Head of caudate nucleus (tissue), 42 donors: ENCODE data around the gene FNBP1.
A peak's percentile ranks its signal among the peaks of the same experiment; 100 is the strongest.
"Not testable (repeated sequence)": the region's sequence is repeated elsewhere in the genome, so short reads cannot be mapped to it uniquely, and the experiment has no call there.

Source experiments
- DNase-seq, 42 donors: peaks; one replicate each; pipeline versions ENCODE4 v3.0.0 to v3.0.0-alpha.2; 2020 to 2021; ENCODE audit warnings: mixed read lengths in 7 of 42
- intact Hi-C: fragments of 100-400 bp; cut with DNase I; formaldehyde crosslinking; loops from one replicate; pipeline ENCODE4 v1.15.0; 2022

FNBP1 gene

DNA sequence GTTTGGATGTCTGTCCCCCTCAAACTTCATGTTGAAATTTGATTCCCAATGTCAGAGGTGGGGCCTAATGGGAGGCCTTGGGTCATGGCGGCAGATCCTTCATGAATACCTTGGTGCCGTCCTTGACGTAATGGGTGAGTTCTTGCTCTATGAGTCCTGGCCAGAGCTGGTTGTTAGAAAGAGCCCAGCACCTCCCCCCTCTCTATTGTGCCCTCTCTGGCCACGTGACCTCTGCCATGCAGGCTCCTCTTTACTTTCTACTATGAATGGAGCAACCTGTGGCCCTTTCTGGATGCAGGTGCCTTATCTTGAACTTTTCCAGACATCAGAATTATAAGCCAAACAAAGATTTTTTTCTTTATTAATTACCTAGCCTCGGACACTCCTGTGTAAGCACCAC lies 40.7 kb downstream of the FNBP1 start:
- intact Hi-C loops: no loop called here
- peak in 6 of 42 donors; percentile 16 to 61 (median 28) for DNase-seq

DNA sequence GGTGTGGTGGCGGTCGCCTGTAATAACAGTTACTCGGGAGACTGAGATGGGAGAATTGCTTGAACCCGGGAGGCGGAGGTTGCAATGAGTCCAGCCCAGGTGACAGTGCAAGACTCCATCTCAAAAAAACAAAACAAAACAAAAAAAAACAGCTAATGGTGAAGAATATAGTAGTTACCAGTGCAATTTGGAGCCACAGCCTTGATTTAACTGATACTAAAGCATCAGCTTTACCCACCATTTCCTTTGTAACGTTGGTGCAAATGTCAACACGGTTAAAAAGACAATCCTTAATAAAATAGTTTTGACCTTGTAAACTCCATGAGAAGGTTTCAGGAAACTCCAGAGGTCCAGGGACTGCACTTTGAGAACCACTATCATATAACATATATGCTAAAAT lies 41.8 kb downstream of the FNBP1 start:
- intact Hi-C loops: no loop called here
- no peak for DNase-seq

DNA sequence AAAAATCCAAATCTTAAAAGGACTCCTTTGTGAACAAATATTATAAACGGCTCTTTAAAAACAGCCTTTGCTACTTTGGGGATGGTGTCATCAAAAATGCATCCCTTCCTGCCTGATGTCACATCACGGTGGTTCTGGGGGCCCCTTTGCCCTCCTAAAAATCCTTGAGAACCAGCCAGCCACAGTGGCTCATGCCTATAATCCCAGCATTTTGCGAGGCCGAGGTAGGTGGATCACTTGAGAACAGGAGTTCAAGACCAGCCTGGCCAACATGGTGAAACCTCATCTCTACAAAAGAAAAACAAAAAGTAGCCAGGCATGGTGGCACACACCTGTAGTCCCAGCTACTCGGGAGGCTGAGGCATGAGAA lies 43.9 kb downstream of the FNBP1 start:
- intact Hi-C loops: no loop called here
- DNase-seq: no peak

DNA sequence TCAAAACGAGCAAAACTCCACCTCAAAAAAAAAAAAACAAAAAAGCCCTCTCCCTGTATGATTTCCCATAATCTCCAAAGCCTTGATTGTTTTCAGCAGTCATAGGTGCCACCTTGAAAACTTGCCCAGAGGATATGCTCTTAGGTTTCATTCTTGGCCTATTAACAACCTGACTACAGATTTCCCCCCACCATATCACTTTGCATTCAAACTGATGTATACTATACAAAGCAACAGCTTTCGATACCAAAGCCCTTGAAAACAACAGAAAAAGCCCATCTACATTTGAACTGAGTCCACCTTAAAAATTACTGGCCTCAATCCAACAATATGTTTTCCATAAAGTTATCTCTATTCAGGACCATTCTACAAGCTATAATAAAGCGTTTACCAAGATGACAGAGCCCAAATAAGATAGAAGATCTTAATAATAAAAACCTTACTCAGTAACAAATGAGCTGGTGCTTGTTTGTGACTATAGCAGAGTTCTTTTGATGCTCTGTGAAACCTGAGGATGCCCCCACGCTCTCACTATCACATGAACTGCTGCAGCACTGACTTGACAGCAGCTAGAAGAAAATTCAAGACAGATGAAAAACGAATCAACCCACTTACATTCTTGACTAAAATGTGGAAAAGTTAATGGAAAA lies 44.4 kb downstream of the FNBP1 start:
- intact Hi-C loops: no loop called here
- DNase-seq: peak in 33 of 42 donors; percentile 30 to 81 (median 49)

DNA sequence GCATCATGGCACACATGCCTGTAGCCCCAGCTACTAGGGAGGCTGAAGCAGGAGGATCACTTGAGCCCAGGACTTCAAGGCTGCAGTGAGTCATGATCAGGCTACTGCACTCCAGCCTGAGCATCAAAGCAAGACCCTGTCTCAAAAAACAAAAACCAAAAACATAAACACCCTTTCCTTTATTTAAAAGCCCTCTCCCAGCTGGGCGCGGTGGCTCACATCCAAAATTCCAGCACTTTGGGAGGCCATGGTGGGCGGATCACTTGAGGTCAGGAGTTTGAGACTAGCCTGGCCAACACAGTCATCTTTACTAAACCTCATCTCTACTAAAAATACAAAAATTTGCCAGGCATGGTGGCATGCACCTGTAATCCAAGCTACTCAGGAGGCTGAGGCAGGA lies 45.3 kb downstream of the FNBP1 start:
- DNase-seq, intact Hi-C loops: not testable (repeated sequence)

DNA sequence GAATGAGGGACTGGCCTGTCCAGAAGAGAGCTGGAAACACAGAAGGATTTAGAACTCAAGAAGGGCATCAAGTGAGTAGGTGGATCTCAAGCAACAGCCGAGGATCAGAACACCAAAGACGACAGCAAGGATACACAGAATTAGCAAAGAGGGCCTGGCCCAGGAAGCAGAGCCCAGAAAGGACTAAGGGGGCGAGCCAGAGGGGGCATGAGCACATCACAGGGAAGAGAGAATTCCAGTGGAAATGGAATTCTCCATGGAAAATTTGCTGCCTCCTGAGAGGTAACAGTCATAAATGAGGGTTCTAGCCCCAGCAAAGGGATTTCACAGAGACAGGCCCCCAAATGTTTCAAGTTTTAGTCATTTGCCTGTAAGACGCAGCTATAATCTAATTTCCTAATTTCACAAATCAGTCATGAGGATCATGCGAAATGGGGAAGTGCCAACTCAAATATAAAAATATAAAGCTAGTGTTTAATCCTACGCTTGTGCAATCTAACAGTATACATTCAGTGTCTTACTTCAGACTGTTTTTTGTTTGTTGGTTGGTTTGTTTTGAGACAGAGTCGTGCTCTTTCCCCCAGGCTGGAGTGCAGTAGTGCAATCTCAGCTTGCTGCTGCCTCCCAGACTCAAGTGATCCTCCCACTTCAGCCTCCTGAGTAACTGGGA lies 46.7 kb downstream of the FNBP1 start:
- DNase-seq: no peak
- intact Hi-C loops: no loop called here

DNA sequence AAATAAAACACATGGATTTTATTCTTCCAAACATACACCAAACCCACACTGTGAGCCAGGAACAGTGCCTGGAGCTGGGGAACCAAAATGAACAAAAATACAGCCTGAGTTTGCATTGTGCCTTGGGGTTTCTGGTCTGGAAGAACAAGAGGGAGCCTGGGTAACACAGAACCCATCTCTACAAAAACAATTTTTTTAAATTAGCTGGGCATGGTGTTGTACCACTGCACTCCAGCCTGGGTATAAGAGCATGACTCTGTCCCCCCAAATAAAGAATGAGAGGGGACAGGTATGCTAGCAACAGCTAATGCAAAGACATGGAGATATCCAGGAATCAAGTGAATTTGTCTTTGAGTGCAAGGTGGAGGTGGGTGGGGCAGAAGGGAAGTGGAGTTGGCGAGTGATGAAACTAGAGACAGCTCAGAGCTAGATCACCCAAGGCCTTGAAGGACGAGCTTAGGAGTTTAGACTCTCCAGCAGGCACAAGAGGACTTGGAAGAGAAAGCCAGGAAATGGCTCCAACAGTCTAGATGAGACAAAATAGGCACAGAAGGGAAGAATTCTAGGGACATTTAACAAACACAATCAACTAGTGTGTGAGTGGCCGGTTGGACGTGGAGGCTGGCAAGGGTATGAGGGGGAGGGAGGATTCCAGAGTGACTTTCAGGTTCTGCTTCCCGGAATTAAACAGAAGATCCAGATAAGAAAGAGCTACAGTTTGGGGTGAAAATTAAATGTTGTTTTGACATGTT lies 47.4 kb downstream of the FNBP1 start:
- DNase-seq: peak in 9 of 42 donors; percentile 6 to 60 (median 22)
- intact Hi-C loops: no loop called here

DNA sequence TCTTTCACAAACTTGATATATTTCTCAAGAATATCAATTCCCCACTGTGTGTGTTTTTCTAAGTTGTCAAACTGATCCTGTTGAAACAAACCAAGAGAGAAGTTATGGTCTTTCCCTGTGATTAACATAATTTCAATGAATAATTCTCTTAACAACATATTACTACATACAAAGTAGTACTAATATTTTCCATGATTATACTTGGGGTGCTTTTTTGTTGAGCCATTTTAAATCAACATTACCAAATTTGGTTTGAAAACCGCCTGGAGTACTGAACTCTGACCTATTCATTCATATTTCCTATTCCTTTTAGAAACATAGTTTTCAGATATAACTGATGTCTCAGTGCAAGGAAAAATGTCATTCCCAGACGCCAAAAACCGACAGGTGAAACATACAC lies 48.1 kb downstream of the FNBP1 start:
- no peak for DNase-seq
- intact Hi-C loops: no loop called here

DNA sequence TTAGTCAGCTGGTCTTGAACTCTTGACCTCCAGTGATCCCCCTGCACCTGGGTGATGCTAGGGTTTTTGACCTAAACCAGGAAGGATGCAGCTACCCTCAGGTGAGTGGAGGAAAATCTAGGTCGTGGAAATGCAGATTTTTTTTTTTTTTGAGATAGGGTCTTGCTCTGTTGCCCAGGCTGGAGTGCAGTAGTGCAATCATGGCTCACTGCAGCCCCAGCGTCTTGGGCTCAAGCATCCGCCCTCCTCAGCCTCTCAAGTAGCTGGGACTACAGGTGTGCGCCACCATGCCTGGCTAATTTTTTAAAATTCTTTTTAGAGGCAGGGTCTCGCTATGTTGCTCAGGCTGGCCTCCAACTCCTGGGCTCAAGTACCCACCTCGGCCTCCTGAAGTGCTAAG lies 51.9 kb downstream of the FNBP1 start:
- intact Hi-C loops, DNase-seq: not testable (repeated sequence)

DNA sequence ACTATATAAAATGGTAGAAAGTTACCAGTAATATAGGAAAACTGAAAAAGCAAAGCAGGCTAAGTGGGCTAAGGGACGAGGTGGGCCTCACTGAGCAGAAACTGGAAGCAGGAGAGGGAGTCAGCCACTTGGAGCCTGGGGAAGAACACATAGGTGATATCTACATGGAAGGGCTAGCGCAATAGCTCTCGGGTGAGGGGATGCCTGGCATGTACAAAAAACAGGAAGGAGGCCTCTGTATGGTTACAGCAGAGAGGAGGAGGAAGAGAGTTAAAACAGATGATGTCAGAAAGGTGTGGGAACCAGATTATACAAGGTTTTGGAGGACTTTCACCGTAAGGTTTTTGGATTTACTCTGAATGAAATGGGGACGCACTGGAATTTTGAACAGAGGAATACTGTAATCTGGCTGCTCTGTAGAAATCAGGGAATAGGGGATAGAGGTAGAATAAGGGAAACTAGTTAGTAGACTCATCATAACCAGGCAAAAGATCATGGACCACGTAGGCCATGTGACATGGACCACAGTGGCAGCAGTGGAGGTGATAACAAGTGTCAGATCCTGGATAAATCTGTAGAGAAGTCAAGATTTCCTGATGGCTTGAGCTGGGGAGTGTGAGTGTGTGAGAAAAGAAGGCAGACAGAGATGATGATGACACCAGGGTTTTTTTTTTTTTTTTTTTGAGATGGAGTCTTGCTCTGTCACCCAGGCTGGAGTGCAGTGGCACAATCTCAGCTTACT lies 52.5 kb downstream of the FNBP1 start:
- intact Hi-C loops: no loop called here
- DNase-seq: no peak

DNA sequence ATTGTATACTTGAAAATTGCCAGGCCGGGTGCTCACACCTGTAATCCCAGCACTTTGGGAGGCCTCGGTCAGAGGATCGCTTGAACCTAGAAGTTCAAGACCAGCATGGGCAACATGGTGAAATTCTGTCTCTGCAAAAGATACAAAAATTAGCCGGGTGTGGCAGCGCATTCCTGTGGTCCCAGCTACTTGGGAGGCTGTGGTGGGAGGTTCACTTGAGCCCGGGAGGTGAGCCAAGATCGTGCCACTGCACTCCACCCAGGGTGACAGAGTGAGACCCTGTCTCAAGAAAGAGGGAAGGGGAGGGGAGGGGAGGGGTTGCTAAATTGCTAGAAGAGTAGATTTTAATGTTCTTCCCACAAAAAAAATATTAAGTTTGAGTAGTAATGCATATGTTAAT lies 53.2 kb downstream of the FNBP1 start:
- DNase-seq: no peak
- intact Hi-C loops: no loop called here

DNA sequence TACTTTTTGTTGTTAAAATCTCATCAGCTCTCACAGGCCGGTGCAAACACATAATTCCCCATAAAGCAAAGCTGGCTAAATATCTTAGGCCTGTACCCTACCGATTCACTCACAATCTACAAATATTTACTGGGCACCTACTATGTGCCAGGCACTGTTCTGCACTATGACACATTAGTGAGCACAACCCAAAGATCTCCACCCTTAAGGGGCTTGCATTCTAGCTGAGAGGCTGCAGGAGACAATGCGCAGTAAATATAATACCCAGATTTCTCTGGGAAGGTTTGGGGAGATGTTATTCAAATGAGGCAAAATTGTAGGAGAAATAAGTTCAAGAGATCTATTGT lies 53.7 kb downstream of the FNBP1 start:
- intact Hi-C loops: no loop called here
- no peak for DNase-seq

DNA sequence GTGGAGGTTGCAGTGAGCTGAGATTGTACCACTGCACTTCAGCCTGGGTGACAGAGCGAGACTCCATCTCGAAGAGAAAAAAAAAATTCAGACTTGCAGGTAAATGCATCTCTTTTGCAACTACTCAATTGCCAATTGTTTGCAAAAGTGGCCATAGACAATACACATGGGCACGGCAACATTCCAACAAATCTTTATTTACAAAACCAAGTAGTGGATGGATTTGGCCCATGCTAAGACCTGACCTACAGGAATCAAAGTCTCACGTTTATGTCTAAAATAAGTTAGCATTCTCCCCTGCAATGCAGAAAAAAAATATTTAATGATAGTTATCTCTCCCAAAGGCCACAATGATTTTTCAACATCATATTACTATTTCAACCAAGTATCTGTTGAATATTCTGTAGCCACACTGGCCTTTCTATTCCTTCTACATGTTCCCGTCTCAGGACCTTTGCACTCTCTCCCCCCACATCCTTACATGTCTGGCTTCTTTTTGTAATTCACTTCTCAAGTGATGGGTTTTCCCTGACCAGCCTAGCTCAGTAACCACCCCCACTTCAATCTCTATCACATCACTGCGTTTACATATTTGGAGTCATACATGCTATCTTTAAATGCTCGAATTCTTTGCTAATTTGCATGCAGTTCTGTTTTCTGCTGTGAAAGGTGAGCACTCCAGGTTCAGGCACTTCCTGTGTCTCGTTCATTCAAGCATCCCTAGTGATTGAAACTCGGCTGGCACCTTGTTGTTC lies 54.2 kb downstream of the FNBP1 start:
- intact Hi-C loops: no loop called here
- no peak for DNase-seq

DNA sequence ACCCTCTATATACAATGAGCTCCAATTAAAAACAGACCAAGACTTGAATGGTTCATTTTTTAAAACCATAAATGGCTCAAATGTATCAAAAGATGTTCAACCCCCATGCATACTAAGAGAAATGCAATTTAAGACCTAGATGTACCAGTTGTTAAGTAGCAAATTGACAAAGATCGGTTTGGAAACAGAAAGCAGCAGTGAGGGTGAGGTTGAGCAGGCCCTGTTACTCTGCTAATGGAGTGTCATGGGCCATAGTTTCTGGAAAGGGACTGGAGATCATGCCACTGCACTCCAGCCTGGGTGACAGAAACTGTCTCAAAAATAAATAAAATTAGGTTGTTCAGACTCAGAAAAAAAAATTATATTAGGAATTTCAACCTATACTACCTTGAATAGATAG lies 55.0 kb downstream of the FNBP1 start:
- intact Hi-C loops: no loop called here
- no peak for DNase-seq

DNA sequence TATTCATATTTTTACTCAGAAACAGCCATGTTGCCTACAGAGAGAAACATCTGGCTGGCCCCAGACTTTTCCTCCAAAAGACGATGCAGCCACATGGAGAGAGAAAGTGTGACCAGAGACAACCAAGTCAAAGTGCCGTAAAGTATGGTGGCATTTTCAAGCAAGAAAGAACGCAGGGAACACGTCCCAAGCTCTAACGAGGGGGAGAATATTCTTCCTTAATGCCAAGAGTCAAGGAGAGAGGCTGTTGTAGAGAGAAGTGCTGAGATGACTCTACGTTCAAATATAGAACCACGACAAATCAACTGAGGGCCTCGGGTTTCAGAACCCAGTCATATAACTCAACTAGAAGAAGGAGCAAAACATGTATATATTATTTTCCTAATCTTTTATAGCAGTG lies 55.9 kb downstream of the FNBP1 start:
- intact Hi-C loops: no loop called here
- no peak for DNase-seq

DNA sequence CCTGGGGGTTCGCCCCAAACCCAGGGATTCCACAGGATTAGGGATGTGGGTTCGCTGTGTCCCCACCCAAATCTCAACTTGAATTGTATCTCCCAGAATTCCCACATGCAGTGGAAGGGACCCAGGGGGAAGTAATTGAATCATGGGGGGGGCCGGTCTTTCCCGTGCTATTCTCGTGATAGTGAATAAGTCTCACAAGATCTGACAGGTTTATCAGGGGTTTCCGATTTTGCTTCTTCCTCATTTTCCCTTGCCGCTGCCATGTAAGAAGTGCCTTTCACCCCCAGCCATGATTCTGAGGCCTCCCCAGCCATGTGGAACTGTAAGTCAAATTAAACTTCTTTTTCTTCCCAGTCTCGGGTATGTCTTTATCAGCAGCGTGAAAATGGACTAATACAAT lies 58.4 kb downstream of the FNBP1 start:
- not testable (repeated sequence) for DNase-seq

DNA sequence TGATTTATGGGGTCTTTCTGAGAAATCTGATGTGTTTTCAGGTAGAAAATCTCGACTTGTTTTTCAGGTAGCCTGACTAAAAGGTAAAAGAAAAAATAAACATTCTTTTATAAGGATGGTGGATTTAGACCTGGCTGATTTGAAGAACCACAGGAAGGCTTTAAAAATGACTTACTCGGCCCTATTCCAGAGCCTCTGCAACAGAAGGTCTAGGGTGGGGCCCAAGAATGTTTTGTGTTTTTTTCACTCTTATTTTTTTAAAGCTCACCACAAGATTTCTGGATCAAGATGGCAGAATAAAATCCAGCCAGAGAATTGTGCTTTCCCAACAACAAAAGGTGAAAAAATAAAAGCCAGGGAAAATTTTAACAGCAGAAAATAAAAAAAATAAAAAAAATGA lies 59.1 kb downstream of the FNBP1 start:
- intact Hi-C loops: no loop called here
- no peak for DNase-seq

More for the DNA sequence above, 58.4 kb downstream of the FNBP1 start:
- intact Hi-C loops: not testable (repeated sequence)

DNA sequence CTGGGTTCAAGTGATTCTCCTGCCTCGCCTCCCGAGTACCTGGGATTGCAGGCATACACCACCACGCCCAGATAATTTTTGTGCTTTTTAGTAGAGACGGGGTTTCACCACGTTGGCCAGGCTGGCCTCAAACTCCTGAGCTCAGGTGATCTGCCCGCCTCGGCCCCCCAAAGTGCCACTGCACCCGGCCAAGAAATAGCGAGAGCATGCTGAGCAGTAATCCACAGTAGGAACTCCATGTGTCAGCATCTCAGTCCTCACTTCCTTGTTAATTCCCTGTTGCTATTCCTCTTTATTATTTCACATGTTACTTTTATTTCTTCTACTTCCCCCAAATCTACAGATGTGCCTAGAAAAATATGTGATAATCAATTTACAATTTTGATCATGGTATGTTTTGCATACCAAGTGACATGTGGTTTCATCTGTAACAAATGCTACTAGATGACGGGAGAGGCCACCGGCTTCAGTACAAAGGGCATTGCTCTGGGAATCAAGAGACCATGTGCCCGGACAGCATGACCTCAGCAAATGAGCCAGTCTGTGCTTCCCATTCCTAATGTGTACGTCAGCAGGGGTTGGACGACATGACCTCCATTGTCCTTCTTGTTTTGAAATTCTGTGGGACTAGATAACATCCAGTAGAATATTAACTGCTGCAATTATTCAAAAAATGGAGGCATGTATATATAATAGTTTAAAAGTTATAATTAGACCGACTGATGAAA lies 61.6 kb downstream of the FNBP1 start:
- intact Hi-C loops: no loop called here

More for the DNA sequence above, 61.6 kb downstream of the FNBP1 start:
- peak; percentile 23 to 90 (median 71) for DNase-seq
